ENCODE results near the gene BRD4. TPM values are rescaled to one million over a fixed set of nuclear protein-coding genes. Genes with fewer than 3 reads are reported as not detected.

BRD4 gene
- total and polyA plus RNA-seq, 2 experiments from 2014 or later: 63.8 to 115 TPM

GRCh38 chr19:15290166-15290565 is 42.2 kb downstream of the BRD4 start (continued):
- TF ChIP-seq ZNF462 (CRISPR knock-in tag; IDR thresholded peaks at IDR 0.05) (no peak), ZNF331 (CRISPR knock-in tag; IDR thresholded peaks at IDR 0.05; ENCODE audit: low read depth) (no peak), JUNB (IDR thresholded peaks at IDR 0.05; ENCODE audit: unreplicated experiment) (no peak)

- Histone ChIP-seq H3K27me3 (ENCODE audit: insufficient read depth) (no peaks in the 10 kb centered on the region), H3K4me2 (no peak overlapping the region; the same call in 1 of the 2 replicates), H3F3A (replicated peaks; ENCODE audit: low read depth) (peaks cover 3% of the 10 kb centered on the region; the same call in 1 of the 2 replicates), H4K20me1 (replicated peaks; ENCODE audit: insufficient read depth) (peaks cover 99% of the 10 kb centered on the region), H3K4me1 (ENCODE audit: insufficient read depth) (peaks cover 86% of the 10 kb centered on the region), H3K36me3 (ENCODE audit: insufficient read depth) (no peaks in the 10 kb centered on the region), H2AFZ (no peak overlapping the region), H3K27ac (ENCODE audit: low read depth) (peak overlapping the region; percentile 72), H3K79me2 (replicated peaks; ENCODE audit: insufficient read depth) (peaks cover 100% of the 10 kb centered on the region), H3K9me2 (ENCODE audit: insufficient read depth) (no peaks in the 10 kb centered on the region), H3K4me3 (no peak overlapping the region)
- ATAC-seq: no peak; the same call in 2 of the 3 replicates
- no peaks in the 10 kb centered on the region for H3K9me3 Mint-ChIP-seq
- H3K27ac Mint-ChIP-seq: peak overlapping the region; percentile 84; the same call in 1 of the 2 replicates
- peaks cover 88% of the 10 kb centered on the region for H3K4me1 Mint-ChIP-seq
- H3K27me3 Mint-ChIP-seq (ENCODE audit: insufficient read depth, low read depth, poor library complexity): peaks cover 5% of the 10 kb centered on the region
- no peak for TF ChIP-seq POLR2AphosphoS5 (IDR thresholded peaks at IDR 0.05; ENCODE audit: low read depth)
- TF ChIP-seq ZNF462 (CRISPR knock-in tag; IDR thresholded peaks at IDR 0.05): no peak
- TF ChIP-seq CREB1 (CRISPR knock-in tag; IDR thresholded peaks at IDR 0.05; ENCODE audit: low read depth): no peak
- TF ChIP-seq ETS1 (IDR thresholded peaks at IDR 0.05): no peak
- no peak for TF ChIP-seq ZNF331 (CRISPR knock-in tag; IDR thresholded peaks at IDR 0.05; ENCODE audit: low read depth)
- peak overlapping the region; percentile 20; the same call in 1 of the 3 replicates for H3K4me3 Mint-ChIP-seq
- H3K36me3 Mint-ChIP-seq (ENCODE audit: low read depth): no peaks in the 10 kb centered on the region
- no peak for DNase-seq (ENCODE audit: low spot score)
Measured at GRCh38 chr19:15289673-15290072, 42.7 kb downstream of the BRD4 start.
